SIG-M5 treated with dmso at 0.1 percent for 504 hours (cell line): ENCODE measurements around the gene TMC6.
"Not testable (repeated sequence)": the region's sequence is repeated elsewhere in the genome, so short reads cannot be mapped to it uniquely, and the experiment has no call there.

ENCODE experiments used
- DNase-seq: peaks from one replicate; lab custom pipeline; 2025; ENCODE audit not compliant: unreplicated experiment; lab: John Stamatoyannopoulos, UW

Gene TMC6, protein sequence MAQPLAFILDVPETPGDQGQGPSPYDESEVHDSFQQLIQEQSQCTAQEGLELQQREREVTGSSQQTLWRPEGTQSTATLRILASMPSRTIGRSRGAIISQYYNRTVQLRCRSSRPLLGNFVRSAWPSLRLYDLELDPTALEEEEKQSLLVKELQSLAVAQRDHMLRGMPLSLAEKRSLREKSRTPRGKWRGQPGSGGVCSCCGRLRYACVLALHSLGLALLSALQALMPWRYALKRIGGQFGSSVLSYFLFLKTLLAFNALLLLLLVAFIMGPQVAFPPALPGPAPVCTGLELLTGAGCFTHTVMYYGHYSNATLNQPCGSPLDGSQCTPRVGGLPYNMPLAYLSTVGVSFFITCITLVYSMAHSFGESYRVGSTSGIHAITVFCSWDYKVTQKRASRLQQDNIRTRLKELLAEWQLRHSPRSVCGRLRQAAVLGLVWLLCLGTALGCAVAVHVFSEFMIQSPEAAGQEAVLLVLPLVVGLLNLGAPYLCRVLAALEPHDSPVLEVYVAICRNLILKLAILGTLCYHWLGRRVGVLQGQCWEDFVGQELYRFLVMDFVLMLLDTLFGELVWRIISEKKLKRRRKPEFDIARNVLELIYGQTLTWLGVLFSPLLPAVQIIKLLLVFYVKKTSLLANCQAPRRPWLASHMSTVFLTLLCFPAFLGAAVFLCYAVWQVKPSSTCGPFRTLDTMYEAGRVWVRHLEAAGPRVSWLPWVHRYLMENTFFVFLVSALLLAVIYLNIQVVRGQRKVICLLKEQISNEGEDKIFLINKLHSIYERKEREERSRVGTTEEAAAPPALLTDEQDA

DNA sequence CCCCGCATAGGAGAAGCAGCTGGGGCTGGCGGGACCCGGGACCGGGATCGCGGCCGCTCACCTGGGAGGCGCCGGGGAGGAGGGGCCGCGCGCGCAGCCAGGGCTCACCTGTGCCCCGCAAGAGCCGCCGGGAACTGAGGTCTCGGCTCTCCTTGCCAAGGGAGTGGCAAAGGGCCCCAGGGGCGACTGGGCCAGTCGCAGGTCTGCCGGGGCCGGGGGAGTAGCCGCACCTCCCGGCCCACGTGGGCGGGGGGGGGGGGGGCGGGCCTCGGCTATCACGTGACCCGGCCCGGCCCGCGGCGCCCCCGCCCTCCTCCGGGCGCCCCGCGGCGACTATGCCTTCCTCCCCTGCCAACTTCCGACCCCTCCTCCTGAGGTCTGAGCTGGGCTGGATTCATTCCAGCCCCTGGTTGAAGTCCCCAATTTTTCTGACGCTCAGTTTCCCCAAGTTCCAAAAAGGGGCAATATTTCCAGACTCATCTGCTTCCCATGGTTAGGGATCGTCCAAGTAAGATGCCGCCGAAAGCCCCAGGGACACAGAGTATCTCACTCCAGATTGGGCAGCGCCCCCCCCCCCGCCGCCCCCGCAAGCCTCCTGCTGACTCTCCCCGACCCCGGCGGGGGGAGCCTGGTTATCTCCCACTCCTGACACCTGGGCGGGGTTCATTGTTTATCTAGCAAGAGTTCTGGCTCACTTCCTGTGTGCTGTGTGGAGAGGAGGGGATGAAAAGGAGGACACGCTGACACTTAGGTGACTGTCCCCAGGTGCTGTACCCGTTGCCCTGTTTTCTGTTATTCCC is at the start of gene TMC6:
TMC6 (minus strand) TSS at position 205 of the 800 bp plus-strand sequence. CDS start 1,923 bp downstream, outside the sequence.
- peak; percentile 65 for DNase-seq

DNA sequence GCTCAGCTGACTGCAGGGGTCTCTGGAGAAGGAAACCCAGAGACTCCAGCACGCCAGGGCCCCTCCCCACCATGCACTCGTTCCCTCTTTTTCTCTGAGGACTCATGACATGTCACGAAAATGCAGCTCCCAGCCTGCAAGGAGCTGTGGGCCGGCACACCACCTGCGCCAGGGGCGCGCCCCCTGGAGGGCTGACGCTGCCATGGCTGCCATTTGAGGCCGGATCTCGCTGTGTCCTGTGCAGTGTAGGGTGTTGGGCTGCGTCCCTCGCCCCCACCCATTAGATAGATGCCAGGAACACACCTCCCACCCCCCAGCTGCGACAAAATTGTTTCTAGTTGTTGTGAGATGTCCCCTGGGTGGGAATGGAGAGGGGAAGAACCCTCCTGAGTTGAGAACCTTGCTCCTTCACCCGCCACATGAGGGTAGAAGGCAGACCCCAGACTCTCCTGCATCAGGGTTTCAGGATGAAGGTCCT is 48.0 kb upstream of the TMC6 start:
- peak; percentile 58 for DNase-seq

DNA sequence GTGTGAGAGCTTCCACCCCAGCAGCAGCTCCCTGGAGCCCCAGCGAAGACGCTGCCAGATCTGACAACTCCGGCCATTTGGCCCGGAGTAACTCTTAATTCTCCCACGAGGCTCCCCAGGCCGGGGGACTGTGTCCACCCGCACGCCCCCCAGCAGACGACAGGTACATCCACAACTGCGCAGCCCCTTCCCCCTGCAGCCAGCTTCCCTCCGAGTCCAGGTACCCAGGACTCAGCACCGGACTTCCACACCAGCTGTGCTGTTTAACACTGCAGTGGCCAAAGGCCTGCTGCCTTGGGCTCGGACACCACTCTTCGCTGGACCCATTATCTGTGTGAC is 47.1 kb upstream of the TMC6 start:
- DNase-seq: no peak

DNA sequence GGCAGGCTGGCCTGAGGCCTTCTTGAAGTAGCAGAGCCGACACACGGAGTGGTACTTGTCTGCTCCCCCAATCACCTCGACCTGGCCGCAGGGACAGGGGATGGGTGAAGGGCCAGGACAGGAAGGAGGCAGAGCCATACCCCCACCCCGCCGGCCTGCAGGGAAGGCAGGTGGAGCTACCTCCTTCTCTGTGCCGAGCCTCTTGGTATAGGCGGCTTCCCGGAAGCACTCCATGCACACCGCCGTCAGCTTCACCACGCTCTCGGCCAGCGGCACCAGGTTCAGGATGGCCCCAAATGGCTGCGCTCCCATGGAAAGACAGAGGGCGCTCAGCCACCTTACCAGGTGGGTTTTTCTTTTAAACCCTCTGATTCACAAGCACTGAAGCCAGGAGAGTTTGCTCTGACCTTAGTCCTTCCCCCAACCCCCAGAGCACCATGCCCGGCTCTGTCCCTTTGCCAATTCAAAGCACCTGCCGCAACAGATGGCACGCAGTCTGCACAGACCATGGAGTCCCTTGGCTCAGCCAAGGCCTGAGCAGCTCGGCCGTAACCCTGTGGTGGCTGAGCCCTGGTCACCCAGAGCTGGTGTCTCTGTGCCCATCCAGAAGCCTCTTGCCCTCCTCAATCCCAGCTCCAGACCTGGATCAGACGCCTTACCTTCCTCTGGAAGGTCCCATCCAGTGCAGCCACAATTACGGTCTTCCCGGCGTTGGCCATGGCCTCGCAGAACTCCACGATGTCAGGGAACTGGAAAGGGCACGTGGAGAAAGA is 46.5 kb upstream of the TMC6 start:
- DNase-seq: no peak

DNA sequence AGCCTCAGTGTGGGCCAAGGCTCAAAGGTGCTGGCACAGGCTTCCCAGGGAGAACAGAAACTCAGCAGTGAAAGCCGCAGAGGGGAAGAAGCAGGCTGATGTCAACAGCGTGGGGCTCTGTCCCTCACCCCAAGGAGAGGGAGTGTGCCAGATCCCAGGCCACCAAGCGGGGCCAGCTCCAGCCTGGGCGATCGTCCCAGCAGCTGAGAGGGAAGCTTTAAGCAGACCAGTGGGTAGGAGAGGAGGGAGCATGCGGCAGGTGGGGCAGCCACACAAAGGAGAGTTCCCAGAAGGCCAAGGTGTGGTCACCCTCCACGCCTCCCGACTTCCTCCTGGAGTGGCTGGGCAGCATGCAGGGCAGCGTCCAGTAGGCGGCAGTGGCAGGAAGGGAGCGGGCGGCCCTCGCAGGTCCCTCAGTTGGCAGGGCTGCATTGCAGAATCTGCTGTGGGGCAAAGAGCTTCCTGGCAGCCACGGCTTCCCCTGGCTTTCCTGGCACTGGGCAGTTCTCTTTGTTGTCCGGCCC is 45.9 kb upstream of the TMC6 start:
- peak; percentile 59 for DNase-seq

DNA sequence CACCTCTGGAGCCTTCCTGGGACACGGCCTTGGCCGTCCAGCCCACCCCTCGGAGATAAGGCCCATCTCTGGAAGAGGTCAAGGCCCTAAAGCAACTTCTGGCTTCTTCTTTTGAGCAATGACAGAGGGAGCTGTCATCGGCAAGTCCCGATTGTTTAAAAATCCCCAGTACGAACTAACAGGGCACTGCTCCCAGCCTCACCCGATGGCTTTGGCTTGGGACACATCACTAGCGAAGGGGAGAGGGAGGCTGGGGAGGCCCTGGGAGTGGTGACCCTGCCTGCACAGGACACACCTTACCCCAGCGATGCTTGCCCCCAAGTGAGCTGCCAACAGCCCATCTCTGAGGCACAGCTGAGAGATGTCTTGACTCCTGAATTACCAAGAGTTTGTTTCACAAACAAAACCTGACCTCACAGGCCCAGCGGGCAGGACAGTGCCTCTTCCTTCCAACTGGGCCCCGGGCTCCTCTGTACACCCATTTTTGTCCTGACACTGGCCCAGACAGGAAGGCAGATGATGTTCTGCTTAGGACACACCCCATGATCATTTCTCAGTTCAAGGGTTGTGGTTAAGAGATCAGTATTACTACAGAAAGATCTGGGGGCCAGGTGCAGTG is 44.7 kb upstream of the TMC6 start:
- no peak for DNase-seq

DNA sequence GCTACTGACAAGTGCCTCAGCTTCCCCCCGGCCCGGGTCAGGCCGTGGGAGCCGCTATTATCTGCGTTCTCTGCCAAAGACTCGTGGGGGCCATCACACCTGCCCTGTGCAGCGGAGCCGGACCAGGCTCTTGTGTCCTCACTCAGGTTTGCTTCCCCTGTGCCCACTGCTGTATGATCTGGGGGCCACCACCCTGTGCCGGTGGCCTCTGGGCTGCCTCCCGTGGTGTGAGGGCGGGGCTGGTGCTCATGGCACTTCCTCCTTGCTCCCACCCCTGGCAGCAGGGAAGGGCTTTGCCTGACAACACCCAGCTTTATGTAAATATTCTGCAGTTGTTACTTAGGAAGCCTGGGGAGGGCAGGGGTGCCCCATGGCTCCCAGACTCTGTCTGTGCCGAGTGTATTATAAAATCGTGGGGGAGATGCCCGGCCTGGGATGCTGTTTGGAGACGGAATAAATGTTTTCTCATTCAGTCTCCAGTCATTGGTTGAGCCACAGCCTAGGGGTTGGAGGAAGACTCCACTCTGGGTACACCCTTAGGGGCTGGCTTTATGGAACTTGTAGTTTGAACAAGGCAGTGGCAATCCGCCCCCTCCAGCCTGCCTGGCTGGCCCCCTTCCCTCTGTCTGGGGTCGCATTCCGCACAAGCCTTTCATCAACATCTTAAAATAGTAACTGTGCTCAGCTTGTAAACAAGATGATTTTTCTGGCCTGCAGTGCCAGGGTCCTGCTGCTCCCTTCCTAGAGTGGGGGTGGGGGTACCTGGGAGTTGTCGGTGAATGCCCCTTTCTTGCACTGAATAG is 43.9 kb upstream of the TMC6 start:
- DNase-seq: peak; percentile 36

DNA sequence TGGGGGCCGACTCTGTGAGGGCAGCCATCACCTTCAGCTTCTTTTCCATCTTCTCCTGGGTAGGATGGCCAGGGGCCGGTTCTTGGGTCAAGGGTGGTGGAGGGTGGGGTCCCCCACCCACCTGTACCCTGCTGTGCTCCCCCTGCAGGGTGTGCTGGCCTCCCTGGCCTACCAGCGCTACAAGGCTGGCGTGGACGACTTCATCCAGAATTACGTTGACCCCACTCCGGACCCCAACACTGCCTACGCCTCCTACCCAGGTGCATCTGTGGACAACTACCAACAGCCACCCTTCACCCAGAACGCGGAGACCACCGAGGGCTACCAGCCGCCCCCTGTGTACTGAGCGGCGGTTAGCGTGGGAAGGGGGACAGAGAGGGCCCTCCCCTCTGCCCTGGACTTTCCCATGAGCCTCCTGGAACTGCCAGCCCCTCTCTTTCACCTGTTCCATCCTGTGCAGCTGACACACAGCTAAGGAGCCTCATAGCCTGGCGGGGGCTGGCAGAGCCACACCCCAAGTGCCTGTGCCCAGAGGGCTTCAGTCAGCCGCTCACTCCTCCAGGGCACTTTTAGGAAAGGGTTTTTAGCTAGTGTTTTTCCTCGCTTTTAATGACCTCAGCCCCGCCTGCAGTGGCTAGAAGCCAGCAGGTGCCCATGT is 43.2 kb upstream of the TMC6 start:
- DNase-seq: not testable (repeated sequence)

DNA sequence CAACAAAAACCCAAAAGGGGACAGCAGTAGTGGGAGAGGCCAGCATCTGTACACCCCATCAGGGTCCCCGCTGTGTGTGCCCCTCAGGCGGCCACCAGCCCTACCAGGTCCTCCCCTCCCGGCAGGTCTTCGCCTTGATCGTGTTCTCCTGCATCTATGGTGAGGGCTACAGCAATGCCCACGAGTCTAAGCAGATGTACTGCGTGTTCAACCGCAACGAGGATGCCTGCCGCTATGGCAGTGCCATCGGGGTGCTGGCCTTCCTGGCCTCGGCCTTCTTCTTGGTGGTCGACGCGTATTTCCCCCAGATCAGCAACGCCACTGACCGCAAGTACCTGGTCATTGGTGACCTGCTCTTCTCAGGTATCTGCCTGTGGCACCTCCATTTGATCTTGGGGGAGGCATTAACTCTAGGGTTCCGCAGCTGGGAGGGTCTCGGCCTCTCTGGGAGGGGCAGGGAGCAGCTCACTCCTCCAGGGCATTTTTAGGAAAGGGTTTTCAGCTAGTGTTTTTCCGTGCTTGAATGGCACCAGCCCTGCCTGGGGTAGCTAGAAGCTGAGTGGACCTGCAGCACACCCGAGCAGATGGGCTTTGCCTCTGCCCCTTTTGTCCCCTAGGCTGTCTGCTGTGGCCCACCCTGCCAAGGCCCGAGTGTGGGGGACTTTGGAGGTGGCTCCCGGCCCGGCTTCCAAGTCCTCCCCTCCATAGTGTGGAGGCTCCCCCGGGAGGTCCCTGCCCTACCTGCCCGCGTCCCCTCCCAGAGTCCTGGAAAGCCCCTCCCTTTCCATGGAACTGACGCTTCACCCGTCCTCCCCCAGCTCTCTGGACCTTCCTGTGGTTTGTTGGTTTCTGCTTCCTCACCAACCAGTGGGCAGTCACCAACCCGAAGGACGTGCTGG is 42.4 kb upstream of the TMC6 start:
- DNase-seq: no peak

DNA sequence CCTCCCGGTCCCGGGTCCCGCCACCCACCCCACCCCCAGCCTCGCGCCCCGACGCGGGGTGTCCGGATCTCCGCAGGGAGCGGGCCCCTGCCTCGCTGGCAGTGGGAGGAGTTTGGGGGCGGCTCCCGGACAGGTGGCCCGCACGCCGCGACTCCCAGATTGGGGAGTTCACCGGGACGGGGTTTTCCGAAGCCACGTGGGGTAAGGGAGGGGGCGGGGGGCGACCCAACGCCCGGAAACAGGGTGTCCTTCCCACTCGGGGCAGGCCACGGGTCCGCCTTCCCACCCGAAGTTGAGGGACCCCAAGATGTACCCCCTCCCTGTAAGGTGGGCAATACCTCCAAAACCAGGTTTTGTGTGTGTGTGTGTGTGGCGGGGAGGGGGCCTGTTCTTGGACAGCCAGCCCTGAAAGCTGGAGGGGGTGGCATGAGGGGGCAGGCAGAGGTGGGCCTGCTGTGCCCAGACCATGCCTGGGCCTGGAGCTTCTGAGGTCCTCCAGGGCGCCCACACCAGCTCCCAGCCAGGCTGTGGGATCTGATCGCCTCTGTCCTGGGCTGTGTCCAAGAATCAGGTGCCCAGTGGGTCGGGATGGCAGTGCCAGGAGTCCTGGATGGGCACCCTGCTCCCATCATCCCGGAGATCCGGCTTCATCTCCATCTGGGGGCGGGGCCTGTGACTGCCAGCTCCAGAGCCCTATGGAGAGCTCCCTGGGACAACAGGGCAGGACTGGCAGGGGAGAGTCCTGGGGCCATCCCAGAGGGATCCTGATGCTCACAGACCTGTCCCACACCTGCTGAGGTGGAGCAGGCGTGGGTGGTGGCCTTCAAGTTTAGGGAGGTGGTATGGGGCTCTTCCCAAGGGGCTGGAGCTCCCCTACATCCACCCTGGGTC is 40.6 kb upstream of the TMC6 start:
- peak; percentile 20 for DNase-seq

DNA sequence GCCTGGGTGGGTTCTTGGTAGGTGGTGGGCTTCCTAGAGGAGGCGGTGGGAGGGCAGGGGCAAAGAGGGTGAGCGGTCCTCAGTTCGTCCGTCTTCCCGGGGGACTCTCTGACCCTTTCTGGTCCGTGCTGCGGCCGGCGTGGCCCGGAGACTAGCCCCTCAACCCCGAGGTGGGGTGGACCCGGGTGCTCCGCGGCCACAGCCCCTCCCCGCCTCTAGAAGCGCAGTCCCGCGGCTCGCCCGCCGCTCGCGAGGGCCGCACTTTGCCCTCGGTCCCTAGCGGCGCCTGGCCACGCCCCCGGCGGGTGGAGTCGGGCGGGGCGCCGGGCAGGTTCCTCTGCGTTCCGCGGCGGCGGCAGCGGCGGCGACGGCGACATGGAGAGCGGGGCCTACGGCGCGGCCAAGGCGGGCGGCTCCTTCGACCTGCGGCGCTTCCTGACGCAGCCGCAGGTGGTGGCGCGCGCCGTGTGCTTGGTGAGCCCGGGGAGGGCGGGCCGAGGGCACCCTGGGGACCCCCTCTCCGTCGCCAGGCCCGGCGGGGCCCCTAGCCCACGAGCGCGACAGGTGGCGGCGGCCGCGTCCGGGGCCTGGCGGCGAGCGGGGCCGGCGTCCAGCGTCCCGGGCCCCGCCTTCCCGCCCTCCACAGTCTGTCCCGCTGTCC is 39.8 kb upstream of the TMC6 start, which contains the start of gene SYNGR2:
SYNGR2 (plus strand) TSS at position 340 of the 661 bp plus-strand sequence; CDS start at position 376, 36 bp downstream.
- peak; percentile 79 for DNase-seq

DNA sequence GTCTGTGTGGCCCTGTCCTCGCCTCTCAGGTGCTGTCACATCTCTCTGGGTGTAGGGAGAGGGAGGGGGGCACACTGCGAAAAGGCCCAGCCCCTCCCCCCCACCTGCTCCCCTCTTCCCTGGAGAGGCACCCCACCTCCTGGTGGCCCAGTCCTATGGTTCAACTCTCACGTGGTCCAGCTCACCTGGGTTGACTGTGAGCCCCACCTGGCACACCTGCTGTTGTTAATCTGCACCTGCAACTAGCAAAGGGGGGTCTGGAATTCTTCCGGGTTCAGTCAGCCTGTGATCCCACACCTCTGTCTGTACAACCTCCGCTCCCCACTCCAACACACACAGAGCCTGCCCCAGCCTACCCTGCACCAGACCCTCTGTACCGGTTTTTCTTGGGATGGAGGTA is 37.9 kb upstream of the TMC6 start:
- DNase-seq: no peak

DNA sequence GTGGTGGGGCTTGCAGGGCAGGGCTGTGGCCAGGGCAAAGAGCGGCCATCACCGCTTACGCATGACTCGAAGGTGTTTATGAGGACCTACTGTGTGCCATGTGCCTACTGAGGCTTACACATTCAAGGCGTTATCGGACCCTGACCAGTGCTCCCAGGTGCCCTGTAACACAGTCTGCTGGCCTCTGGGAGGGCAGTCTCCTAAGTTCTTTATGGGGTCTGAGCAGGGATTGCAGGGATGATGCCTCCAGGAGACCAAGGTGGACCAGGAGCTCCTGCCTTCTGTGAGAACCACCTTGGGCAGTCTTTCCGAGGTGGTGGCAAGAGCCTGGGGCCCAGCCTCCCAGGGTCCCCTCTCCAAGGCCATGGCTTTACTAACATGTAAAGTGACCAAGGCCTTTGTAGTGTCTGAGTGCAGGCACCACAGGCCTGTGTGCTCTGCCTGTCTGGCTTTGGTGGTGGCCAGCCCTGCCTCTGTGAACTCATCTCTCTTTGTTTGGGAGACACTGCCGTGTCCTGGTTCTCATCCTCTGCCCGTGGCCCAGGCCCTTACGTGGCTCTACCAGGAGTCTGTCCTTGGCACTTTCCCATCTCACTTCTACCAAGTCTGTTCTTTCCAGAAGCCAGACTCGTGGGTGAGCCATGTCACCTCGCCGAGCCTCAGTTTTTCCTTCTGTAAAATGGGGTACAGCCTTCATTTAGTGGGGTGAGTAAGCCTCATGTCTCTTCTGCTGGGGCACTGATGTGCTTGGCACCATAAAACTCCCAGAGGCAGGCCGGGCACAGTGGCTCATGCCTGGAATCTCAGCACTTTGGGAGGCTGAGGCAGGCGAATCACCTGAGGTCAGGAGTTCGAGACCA is 36.4 kb upstream of the TMC6 start:
- DNase-seq: no peak

DNA sequence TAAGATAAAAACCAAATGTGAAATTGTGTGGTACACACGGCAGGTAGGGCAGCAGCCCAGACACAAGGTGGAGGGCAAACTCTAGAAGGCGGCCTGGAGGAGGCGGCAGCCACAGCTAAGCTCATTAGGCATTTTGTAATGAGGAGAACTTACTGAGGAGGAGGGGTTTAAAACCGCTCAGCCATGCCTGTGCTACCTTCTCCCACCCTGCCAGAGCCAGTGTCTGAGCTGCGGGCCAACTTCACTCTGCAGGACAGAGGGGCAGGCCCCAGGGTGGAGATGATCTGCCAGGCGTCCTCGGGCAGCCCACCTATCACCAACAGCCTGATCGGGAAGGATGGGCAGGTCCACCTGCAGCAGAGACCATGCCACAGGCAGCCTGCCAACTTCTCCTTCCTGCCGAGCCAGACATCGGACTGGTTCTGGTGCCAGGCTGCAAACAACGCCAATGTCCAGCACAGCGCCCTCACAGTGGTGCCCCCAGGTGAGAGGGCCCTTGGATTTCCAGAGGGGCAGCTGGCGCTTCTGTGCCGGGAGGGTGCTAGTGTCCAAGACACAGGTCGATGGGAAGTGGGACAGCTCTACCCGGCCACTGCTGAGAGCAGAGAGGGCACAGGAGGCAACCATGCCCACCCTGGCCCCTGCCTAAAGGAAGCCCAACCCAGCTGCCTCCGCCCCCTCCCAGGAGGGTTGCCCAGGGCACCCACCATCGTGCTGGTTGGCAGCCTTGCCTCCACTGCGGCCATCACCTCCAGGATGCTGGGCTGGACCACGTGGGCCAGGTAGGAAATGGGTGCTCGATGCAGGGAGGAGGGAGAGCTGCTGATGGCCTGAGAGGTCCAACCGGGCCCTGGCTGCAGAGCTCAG is 35.6 kb upstream of the TMC6 start:
- DNase-seq: no peak
